Occipital lobe (tissue), 2 donors: ENCODE results near the gene ARNT2. TPM values are rescaled to one million over a fixed set of nuclear protein-coding genes. Genes with fewer than 3 reads are reported as not detected.
A peak's percentile ranks its signal among the peaks of the same experiment; 100 is the strongest.

Source experiments
- DNase-seq: peaks from one replicate; lab custom pipeline; 2025; lab: John Stamatoyannopoulos, UW
- total RNA-seq: library from RNA; depleted of rRNA; stranded (reverse); fragments of >200 nt; gene quantifications from one replicate; pipeline ENCODE4 v1.2.3, GENCODE V29; 2014

The ARNT2 gene
- total RNA-seq, 1 donor from 2014 or later = 56.6 TPM

DNA sequence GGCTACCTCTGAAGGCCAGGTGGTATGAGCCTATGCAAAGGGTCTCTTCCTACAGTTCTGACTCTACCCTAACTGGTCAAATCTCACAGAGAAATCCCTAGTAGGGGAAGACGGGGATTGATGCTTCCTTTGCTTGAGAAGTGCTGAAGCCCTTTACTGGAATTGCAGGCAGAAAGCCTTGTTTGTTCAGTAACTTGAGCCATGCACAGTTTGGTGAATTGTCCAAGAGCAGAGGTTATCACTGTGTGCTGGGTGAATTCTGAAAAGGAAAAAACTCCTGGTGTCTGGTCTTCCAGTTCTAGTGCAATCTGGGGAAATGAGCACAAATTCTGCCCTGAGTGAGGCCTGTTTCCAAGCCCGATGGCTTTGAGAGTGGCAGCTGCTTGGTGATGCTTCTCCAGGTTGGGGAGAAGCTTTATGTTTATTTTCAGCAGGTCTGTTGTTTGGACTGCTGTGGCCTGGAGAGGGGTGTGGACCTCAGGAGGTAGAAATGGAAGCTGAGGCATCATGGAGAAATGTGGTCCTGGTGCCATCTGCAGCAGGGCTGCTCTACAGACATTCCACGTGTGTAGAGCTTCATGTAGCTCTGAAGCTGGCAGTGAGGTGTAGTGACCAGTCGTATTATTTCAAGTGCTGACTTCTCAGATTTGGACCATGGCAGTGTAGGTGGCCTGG is 60.9 kb downstream of the ARNT2 start:
- no peak for DNase-seq

DNA sequence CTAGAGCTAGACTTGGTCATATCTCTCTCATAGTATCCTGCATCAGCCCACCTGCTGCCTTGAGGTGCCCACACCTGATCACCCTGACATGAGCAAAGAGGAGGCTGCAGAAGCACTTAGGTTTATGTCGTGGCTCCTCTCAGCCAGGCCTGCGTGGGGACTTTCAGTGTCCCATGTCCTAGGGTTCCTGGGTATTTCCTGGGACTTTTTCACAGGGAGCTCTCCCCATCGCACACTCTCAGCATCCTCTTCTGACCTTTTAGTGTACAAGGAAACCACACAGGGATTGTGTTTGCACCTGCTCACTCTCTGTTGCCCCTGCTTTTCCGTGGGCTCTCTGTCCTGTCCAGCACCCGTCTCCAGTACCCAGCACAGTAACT is 61.4 kb downstream of the ARNT2 start:
- DNase-seq = no peak

- DNase-seq = no peak
Measured at GRCh38 chr15:80466543-80466942, 62.4 kb downstream of the ARNT2 start.

DNA sequence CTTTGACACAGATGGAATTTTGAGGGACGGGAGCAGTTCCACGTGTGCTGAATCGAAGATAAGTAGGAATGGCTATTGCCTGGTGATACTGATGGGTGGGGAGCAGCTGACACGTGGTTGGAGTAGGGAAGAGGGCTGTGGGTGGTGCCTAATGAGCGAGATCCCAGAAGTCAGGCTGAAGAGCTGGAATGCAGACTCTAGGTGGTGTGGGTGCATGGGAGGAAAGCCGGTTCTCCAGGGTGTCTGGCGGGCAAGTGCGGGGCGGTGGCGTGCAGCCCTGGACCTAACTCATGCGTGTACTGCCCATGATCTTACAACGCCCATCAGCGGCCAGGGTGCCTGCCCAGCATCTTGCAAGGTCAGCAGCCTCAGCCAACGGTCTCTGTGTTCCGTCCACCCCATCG is 63.1 kb downstream of the ARNT2 start:
- DNase-seq = no peak

- no peak for DNase-seq
Measured at GRCh38 chr15:80468796-80469195, 64.6 kb downstream of the ARNT2 start.

DNA sequence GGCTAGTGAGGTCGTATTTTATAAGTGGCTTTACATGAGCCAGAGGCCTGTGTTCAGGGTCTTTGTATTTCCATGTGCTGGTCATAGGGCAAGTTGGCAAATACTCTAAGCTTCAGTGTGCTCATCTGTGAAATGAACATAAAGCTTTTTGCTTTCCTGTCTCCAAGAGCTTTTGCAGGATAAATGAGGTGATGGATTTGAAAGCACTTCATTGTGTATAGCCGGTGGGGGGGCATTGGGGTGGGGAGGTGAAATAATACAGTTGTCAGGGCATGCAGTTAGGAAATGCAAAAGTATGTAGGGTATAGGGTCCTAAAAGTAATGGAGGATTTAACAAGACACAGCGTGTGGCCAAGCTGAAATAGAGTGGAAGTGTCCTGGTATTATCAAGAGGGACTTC is 67.7 kb downstream of the ARNT2 start:
- no peak for DNase-seq

GRCh38 chr15:80473286-80474223 is 69.4 kb downstream of the ARNT2 start:
- no peak for DNase-seq

GRCh38 chr15:80474224-80475215 is 70.3 kb downstream of the ARNT2 start:
- DNase-seq = no peak

- DNase-seq = no peak
Measured at GRCh38 chr15:80475572-80475971, 71.4 kb downstream of the ARNT2 start.

DNA sequence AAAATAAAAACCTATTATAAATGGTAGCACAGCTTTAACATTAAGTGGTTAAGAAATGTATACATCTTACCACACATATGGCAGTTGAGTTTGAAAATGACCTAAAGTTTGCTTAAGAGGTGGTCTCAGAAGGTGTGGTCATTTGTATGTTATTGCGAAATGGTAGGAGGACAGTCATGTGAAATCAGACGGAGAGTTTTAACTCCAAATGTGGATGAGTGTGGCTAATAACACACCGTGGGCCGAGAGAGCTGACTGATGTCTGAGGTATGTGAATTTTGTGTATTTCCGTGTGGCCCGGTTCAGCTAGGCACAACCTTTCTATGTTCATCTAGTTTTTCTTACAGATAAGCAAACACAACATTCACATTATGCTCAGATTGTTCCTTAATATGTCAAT is 71.9 kb downstream of the ARNT2 start:
- no peak for DNase-seq

DNA sequence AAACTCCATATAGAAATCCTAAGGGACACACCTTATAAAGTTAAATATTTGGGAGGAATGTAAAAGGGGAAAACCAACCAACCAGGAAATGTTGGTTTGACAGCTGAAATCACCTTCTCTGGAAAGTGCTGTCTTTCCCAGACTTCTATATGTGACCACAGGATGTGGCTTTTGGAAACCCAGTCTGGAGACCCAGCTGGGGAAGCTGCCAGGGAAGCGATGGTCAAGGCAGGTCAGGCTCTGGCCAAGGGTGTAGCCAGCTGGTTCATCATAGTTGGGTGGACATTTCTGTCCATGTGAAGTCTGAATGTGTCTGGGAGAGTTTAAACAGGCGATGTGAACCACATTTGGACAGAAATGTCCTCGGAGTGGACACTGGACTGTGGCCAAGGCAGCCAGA is 73.9 kb downstream of the ARNT2 start:
- no peak for DNase-seq

DNA sequence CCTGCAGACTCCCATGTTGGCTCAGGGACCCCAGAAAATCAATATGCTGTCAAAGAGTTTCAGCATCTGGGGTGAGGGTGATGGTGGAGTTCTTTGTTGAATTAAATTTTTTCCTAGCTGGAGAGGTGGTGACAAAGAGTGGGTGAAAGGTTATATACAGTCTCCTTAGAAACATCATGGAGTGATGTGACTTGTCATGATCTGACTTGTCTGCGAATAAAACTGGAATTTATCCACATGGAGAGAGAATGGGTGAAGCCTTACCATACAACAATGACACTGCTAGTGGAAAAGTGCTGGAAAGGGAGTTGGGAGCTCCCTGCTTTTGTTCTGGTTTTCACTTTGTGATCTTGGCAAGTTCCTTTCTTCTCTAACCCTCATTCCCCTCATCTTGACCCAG is 75.0 kb downstream of the ARNT2 start:
- DNase-seq = no peak

DNA sequence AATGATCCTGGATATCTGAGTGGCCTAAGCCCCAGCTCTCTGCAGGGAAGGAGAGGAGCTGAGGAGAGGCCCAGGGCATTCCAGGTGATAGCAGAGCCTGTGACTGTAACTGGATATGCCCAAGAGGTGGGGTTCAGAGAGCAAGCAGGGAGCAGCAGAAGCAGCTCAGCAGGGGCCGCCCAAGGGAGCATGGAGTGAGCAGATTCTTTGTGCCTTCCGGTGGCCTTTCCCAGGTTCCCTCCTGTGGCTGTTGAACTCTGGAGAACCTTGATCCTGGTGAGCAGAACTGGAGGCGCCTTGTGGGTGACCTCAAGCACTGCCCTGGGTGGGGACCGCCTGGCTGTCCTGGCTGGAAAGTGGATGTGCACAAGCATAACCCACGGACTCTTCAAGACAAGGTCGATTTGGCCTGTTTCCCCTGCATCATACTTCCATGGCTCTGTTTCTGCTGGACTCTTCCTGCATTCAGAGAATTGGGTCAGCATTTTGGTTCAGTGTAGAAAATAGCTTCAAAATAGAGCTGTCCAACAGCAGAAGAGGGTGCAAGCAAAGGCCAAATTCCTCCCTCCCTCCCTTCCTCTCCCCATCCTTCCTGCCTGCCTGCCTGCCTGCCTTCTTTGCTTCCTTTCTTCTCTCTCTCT is 76.1 kb downstream of the ARNT2 start:
- no peak for DNase-seq

DNA sequence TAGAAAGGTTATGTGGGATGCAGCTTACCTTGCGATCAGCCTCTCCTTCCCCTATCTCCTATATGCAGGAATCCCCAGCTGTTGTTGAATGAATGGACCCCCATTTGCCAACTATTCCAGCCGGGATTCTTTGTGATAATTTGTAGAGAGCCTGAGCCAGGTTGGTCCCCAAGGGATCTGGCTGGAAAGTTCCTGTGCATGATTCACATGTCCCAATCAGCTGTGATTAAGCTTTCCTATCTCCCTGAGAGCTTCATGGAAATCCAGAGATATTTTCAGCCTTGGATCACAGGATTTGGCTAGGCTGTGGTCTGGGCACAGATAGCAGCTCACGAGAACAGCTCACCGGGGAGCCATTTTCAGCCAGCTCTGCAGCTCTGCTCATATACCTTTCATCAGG is 76.7 kb downstream of the ARNT2 start:
- peak; percentile 24 for DNase-seq

DNA sequence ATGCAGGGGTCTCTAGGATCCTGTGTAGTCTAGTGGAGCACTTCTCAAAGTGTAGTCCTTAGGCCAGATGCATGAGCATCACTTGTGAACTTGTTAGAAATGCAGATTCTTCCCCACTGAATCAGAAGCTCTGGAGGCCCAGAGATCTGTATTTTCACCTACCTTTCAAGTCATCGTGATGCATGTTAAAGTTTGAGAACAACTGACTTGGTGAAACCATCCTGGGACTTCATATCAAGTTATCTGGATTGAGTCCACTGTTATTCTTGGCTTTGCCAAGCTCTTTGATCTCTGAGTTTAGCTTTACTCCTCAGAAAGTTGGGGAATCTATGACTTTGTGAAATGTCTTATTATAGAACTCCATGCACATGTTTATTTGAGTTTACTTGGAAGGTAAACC is 78.5 kb downstream of the ARNT2 start:
- no peak for DNase-seq

GRCh38 chr15:80483725-80484161 is 79.6 kb downstream of the ARNT2 start:
- DNase-seq = no peak

DNA sequence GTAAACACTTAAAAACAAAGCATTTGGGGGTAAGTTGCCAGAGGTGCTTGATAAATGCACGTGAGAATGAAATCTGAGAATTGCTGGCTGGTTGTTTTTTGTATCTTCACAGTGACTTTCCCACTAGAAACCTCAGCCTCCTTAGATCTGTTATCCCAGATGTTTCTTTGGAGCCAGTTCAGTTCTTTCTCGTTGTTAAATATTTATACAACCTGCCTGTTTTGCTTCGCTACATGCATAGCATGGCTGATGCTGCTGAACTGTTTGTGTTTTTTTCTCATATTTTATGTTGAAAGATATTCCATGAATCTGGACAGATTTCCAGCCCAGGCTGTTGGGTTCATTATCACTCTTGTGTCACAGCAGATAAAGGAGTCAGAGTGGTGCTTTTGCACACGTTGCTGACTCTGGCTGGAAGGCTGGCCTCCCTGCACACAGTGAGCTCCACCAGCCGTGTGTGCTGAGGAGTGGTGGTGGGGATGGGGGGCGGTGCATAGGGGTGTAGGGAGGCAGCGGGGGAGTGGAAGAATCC is 80.2 kb downstream of the ARNT2 start:
- DNase-seq = no peak

DNA sequence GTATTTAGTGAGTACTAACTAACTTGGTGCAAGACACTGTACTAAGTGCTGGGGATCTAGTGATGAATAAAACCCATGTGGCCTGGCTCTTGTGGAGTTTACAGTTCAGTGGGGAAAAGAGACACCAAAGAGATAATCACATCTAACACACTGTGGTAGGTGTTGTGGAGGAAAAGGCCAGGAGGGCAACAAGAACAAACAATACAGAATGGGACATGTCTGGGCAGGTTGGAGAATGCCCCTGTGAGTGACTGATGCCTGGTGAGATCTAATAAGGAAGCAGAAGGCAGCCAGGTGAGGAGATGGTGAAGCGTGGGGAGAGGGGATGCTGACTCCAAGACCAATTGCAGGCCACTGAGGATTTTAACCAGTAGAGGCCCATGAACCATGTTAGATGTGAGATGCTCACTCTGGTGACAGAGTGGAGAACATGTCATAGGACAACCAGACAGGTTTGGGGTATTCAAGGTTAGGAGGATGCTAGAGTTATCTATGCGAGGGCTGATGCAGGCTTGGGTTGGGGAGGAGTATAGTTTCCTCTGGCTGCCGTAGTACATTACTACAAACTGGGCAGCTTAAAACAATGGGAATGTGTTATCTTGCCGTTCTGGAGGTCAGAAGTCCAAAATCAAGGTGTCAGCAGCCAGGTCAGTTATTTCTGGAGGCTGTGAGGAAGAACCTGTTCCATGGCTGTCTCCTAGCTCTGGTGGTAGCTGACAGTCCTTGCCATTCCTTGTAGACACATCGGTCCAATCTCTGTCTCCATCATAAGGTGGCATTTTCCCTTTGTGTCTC is 81.4 kb downstream of the ARNT2 start:
- DNase-seq = no peak

- DNase-seq = no peak
Measured at GRCh38 chr15:80487839-80488390, 83.7 kb downstream of the ARNT2 start.
